GM19351 (cell line): ENCODE results near the gene GALNT12.

Source experiments
- ATAC-seq: cut with Tn5 transposase; IDR thresholded peaks from one replicate; pipeline ENCODE4 v1.9.1; 2021; ENCODE audit warnings: mild to moderate bottlenecking, moderate library complexity; ENCODE audit not compliant: unreplicated experiment

Gene GALNT12

GRCh38 chr9:98781588-98782383 is 25.7 kb upstream of the GALNT12 start:
- ATAC-seq: no peak

GRCh38 chr9:98783518-98784226 is 23.8 kb upstream of the GALNT12 start:
- no peak for ATAC-seq

- no peak for ATAC-seq
These were observed 22.4 kb upstream of the GALNT12 start for GRCh38 chr9:98784831-98785806.

- no peak for ATAC-seq
These were observed 20.5 kb upstream of the GALNT12 start for GRCh38 chr9:98786750-98787510.

GRCh38 chr9:98787766-98788335 is 19.6 kb upstream of the GALNT12 start:
- no peak for ATAC-seq

- ATAC-seq: no peak
These were observed 17.9 kb upstream of the GALNT12 start for GRCh38 chr9:98789483-98790133.

- ATAC-seq: no peak
These were observed 17.2 kb upstream of the GALNT12 start for GRCh38 chr9:98790134-98790841.

- ATAC-seq: peak; percentile 78
These were observed 16.4 kb upstream of the GALNT12 start for GRCh38 chr9:98790842-98791607.

GRCh38 chr9:98791608-98792490 is 15.6 kb upstream of the GALNT12 start:
- no peak for ATAC-seq

GRCh38 chr9:98793031-98793430 is 14.4 kb upstream of the GALNT12 start:
- ATAC-seq: no peak

GRCh38 chr9:98794802-98795201 is 12.7 kb upstream of the GALNT12 start:
- no peak for ATAC-seq

GRCh38 chr9:98795295-98795955 is 12.0 kb upstream of the GALNT12 start:
- no peak for ATAC-seq

GRCh38 chr9:98795970-98796363 is 11.5 kb upstream of the GALNT12 start:
- peak; percentile 50 for ATAC-seq

GRCh38 chr9:98796364-98797101 is 10.9 kb upstream of the GALNT12 start, which contains the start of gene ANKS6:
Gene ANKS6, minus strand, starts transcription at chr9:98796555. Its CDS starts 64 bp downstream, at chr9:98796491.
- ATAC-seq: peak; percentile 92

- no peak for ATAC-seq
These were observed 10.0 kb upstream of the GALNT12 start for GRCh38 chr9:98797491-98797890.

GRCh38 chr9:98798254-98798653 is 9.2 kb upstream of the GALNT12 start:
- no peak for ATAC-seq
